Activated CD4-positive, alpha-beta T cell treated with anti-CD3 and anti-CD28 coated beads, Interleukin-2, amount 10 ng/mL, durations not matched to agents 24 days and 14 days (primary cell): ENCODE data around the gene LAIR1. TPM values are rescaled to one million over a fixed set of nuclear protein-coding genes. Genes with fewer than 3 reads are reported as not detected.
"Not testable (repeated sequence)": the region's sequence is repeated elsewhere in the genome, so short reads cannot be mapped to it uniquely, and the experiment has no call there.

Source experiments
- DNase-seq: peaks from one replicate; pipeline ENCODE4 v3.0.0; 2022
- H3K27ac Mint-ChIP-seq: one replicate; pipeline ENCODE4 v1.8.0; 2022; ENCODE audit warnings: mild to moderate bottlenecking, mixed read lengths
- H3K27me3 Mint-ChIP-seq: one replicate; pipeline ENCODE4 v1.8.0; 2022; ENCODE audit warnings: mixed read lengths
- H3K36me3 Mint-ChIP-seq: one replicate; pipeline ENCODE4 v1.8.0; 2022; ENCODE audit warnings: low read depth, mild to moderate bottlenecking, mixed read lengths
- H3K4me1 Mint-ChIP-seq: one replicate; pipeline ENCODE4 v1.8.0; 2021; ENCODE audit warnings: mixed read lengths
- H3K4me3 Mint-ChIP-seq: one replicate; pipeline ENCODE4 v1.8.0; 2022; ENCODE audit warnings: mild to moderate bottlenecking, moderate library complexity, mixed read lengths
- H3K9me3 Mint-ChIP-seq: one replicate; pipeline ENCODE4 v1.8.0; 2021; ENCODE audit warnings: mixed read lengths
- intact Hi-C: fragments of 100-400 bp; cut with micrococcal nuclease; formaldehyde crosslinking; loops from one replicate; pipeline ENCODE4 v1.15.1; 2023
- total RNA-seq: library from RNA; stranded (reverse); gene quantifications from 2 replicates; pipeline ENCODE4 v1.2.3, GENCODE V29; 2022

Gene LAIR1
- total RNA-seq, 1 donor from 2014 or later = 7.7 TPM

DNA sequence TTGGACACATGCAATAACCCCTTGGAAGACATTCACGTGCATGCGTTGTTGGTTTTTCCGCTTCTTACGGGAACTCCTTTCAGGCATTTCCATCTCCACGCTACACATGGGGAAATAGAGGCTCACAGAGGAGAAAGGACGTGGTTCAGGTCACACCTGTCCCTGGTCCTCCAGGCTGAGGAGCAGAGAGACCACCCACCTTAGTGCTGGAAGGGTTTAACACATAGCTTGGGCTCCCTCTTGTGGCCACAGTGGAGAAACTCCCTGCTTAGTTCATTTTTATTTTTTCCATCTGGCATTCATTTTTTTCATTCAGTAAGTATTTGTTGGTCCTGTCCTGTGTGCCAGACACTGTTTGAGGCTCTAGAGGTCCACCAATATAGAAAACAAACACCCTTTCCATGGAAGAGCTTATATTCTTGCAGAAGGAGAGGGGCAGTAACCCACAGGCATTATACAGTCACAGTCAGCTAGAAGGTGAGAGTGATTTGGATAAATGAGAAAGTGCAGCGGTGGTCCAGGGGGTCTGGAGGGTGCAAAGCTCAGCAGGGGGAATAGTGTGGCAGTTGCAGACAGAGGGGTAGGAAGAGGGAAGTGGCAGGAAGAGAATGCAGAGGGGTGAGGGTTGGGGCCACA, 26.3 kb upstream of the LAIR1 start:
- DNase-seq = peak; percentile 89
- Mint-ChIP-seq H3K4me3 (peak overlapping the region; percentile 34), H3K27me3 (peaks cover 11% of the 10 kb centered on the region), H3K36me3 (no peaks in the 10 kb centered on the region), H3K27ac (no peak overlapping the region), H3K9me3 (no peaks in the 10 kb centered on the region), H3K4me1 (peaks cover 28% of the 10 kb centered on the region)
- intact Hi-C loops = loop anchor here (1.0 to 2.0 kb wide), 2 partner anchors 26 to 66 kb away; partner anchors contain the start of gene LAIR1

DNA sequence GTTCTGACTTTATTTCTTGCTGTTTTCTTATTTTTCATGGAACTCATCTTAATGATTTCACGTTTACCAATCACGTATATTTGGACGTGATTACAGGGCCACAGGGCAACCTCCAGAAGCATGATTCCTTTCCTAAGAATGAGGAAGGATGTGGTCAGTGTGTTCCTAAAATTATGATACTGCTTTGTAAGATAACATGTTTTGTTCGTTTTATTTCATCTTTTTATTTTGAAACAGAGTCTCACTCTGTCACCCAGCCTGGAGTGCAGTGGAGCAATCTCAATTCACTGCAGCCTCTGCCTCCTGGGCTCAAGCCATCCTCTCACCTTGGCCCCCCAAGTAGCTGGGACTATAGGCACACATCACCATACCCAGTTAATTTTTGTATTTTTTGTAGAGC, 24.8 kb upstream of the LAIR1 start:
- no peak for DNase-seq
- H3K27ac Mint-ChIP-seq = no peak overlapping the region
- H3K4me3 Mint-ChIP-seq = peak overlapping the region; percentile 87
- no peaks in the 10 kb centered on the region for H3K36me3 Mint-ChIP-seq
- intact Hi-C loops = loop anchor here (5.0 kb wide), 1 partner anchor 37 kb away; no protein-coding TSS in a partner anchor
- H3K4me1 Mint-ChIP-seq = peaks cover 30% of the 10 kb centered on the region
- H3K27me3 Mint-ChIP-seq = peaks cover 22% of the 10 kb centered on the region
- no peaks in the 10 kb centered on the region for H3K9me3 Mint-ChIP-seq

DNA sequence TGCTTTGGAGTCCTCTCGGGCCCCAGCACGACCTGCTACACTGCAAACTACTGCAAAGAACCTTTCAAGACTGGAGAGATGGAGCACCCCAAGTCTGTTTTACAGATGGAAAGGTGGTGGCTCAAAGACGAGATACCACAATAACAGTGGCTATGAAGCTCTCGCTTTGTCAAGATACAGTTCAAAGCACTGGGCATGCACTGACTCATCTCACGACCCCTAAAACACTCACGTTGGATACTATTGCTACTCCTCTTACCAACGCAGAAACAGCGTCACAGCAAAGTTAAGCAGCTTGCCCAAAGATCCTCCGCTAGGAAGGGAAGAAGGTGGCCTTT, 24.0 kb upstream of the LAIR1 start:
- peak overlapping the region; percentile 62 for H3K27ac Mint-ChIP-seq
- DNase-seq = no peak
- H3K36me3 Mint-ChIP-seq = no peaks in the 10 kb centered on the region
- intact Hi-C loops = loop anchor here (1.0 to 5.0 kb wide), 2 partner anchors 10 to 36 kb away; no protein-coding TSS in a partner anchor
- peaks cover 30% of the 10 kb centered on the region for H3K4me1 Mint-ChIP-seq
- H3K4me3 Mint-ChIP-seq = peak overlapping the region; percentile 87
- peaks cover 22% of the 10 kb centered on the region for H3K27me3 Mint-ChIP-seq
- H3K9me3 Mint-ChIP-seq = no peaks in the 10 kb centered on the region

DNA sequence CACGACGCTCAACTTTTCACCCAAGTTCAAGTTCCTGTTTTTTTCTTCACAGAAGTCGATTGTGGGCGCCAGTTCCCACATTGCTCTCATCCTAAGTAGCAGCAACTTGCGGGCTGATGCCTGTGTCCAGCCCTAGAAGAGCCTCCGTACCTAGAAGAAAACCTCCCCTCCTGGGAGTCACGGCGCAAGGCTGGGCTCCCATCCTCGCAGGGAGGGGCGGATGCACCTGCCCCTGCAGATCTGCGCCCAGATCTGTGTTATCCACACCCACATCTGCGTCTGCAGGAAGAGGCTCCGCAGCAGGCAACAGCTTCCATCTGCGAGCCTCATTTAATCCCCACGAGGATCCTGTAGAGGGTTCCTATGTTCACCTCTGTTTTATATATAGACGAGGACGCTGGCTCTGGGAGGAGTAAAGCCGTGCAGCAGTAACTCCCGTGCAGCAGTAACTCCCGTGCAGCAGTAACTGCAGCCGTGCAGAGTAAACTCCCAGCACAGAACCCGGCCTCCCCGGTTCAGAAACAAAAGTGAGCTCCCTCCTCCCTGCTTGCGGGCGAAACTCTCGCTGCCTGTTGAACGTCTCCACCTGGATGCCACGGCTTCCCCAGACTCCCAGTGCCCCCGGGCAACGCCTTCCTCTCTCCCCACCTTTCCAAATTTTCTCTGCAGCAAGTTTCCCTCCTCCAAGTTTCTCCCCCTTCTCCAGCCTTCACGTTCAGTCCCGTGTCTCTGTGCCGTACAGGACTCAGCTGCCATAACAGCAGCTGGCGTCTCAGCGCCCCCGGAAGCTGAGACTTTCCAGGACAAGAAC, 23.5 kb upstream of the LAIR1 start:
- peaks cover 2% of the 10 kb centered on the region for H3K36me3 Mint-ChIP-seq
- H3K4me3 Mint-ChIP-seq = peak overlapping the region; percentile 87
- H3K4me1 Mint-ChIP-seq = peaks cover 33% of the 10 kb centered on the region
- DNase-seq = peak; percentile 85
- peaks cover 24% of the 10 kb centered on the region for H3K27me3 Mint-ChIP-seq
- peaks cover 3% of the 10 kb centered on the region for H3K9me3 Mint-ChIP-seq
- intact Hi-C loops = loop anchor here (1.0 to 5.0 kb wide), 2 partner anchors 10 to 36 kb away; no protein-coding TSS in a partner anchor
- peak overlapping the region; percentile 62 for H3K27ac Mint-ChIP-seq

DNA sequence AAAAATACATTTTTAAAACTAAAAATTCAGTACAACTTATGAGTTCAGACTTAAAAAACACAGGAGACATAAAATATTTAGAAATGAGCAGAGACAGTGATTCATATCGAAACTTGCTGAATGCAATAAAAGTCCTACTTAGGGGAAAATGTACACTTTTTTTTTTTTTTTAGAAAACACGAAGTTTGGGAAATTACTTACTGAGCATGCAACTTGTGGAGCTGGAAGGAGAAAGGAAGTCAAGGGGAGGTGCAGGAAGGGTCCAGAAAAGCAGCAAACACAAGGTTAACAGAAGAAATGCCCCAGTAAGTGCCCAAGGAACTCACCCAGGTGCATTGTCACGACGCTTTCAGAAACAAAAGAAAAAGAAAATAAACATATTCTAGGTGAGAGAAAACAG, 18.6 kb upstream of the LAIR1 start:
- peaks cover 29% of the 10 kb centered on the region for H3K27me3 Mint-ChIP-seq
- peaks cover 12% of the 10 kb centered on the region for H3K9me3 Mint-ChIP-seq
- intact Hi-C loops = no loop called here
- peak overlapping the region; percentile 22 for H3K4me3 Mint-ChIP-seq
- DNase-seq = peak; percentile 54
- peaks cover 32% of the 10 kb centered on the region for H3K4me1 Mint-ChIP-seq
- H3K27ac Mint-ChIP-seq = peak overlapping the region; percentile 51
- H3K36me3 Mint-ChIP-seq = peaks cover 4% of the 10 kb centered on the region

DNA sequence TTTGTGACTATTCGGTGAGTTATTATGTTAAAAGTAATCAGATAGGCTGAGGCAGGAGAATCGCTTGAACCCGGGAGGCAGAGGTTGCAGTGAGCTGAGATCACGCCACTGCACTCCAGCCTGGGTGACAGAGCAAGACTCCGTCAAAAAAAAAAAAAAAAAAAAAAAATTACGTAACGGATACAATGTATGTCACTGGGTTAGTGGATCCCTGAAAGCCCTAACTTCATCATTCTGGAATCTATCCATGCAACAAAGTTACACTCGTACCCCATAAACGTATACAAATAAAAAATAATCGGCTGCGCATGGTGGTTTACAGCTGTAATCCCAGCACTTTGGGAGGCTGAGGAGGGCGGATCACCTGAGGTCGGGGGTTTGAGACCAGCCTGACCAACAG, 17.3 kb upstream of the LAIR1 start:
- H3K27ac Mint-ChIP-seq, DNase-seq, intact Hi-C loops, H3K4me3 Mint-ChIP-seq, H3K36me3 Mint-ChIP-seq: not testable (repeated sequence)
- Mint-ChIP-seq H3K27me3 (peaks cover 24% of the 10 kb centered on the region), H3K9me3 (peaks cover 12% of the 10 kb centered on the region), H3K4me1 (peaks cover 27% of the 10 kb centered on the region)

DNA sequence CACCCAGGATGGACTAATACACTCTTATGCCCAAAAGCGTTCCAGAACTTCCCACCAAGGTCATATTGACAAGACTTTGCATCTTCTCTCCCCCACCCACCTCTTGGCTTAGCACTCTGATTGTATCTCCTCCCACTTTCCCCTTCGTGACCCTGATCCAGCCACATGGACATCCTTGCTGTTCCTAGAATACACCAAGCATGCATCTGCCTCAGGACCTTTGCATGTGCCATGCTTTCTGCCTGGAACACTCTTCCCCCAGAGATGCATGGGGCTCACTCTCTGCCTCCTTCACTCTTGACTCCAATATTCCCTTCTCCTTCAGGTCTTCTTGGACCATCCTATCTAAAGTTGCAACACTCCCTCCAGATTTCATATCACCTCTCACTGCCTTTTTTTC, 16.2 kb upstream of the LAIR1 start:
- Mint-ChIP-seq H3K9me3 (peaks cover 13% of the 10 kb centered on the region), H3K4me1 (peaks cover 34% of the 10 kb centered on the region), H3K4me3 (no peak overlapping the region), H3K36me3 (peaks cover 4% of the 10 kb centered on the region), H3K27ac (no peak overlapping the region), H3K27me3 (peaks cover 26% of the 10 kb centered on the region)
- peak; percentile 53 for DNase-seq
- intact Hi-C loops = no loop called here

DNA sequence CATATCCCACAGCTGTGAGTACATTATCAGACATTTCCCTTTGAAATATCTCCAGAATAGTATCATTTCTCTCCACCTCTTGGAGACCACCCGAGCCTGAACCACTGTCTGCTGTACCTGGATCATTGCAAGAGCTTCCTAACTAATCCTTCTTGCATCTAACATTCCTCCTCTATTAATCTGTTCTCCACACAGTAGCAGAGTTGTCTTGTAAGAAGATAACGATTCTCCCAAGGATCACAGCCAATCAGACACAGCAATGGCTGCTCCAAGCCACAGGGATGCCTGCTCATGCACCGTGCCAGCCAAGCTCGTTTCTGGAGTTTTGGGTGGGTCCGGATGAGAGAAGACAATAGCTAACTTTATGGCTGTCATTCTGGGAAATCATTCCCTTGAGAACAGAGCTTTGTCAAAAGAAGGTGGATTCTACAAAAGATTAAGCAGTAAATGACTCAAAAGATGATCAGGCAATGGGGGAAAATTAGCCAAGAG, 14.5 kb upstream of the LAIR1 start:
- Mint-ChIP-seq H3K4me1 (peaks cover 46% of the 10 kb centered on the region), H3K9me3 (peaks cover 16% of the 10 kb centered on the region), H3K36me3 (peaks cover 5% of the 10 kb centered on the region), H3K4me3 (no peak overlapping the region), H3K27me3 (peaks cover 23% of the 10 kb centered on the region), H3K27ac (no peak overlapping the region)
- peak; percentile 51 for DNase-seq
- intact Hi-C loops = no loop called here

DNA sequence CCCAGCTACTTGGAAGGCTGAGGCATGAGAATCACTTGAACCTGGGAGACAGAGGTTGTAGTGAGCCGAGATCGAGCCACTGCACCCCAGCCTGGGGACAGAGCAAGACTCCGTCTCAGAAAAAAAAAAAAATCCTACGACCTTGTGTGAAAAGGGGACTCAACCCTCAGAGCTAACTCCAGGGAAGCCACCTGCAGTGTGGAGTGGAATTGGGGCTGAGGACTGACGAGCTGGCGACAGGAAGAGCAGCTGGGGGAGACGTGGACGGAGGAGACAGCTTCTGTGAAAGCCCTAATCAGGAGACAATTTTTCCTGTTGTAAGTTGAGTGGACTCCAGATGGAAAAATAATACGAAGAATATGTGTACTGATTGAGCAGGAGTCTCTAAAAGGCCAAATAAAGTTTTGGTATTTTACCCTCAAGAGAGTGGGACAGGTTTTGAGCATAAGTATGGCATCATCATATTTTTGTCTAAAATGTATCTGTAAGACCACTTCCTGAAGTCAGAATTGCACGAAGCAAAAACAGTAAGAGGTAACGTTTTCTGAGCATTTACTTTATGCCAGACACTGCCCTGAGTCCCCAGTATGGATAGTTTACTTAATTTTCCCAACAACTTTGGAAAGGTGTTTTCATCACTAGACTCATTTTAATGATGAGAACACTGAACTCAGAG, 12.0 kb upstream of the LAIR1 start:
- DNase-seq = peak; percentile 56
- H3K4me1 Mint-ChIP-seq = peaks cover 59% of the 10 kb centered on the region
- peaks cover 12% of the 10 kb centered on the region for H3K9me3 Mint-ChIP-seq
- peaks cover 24% of the 10 kb centered on the region for H3K27me3 Mint-ChIP-seq
- H3K27ac Mint-ChIP-seq = no peak overlapping the region
- H3K4me3 Mint-ChIP-seq = peak overlapping the region; percentile 9
- peaks cover 3% of the 10 kb centered on the region for H3K36me3 Mint-ChIP-seq
- intact Hi-C loops = no loop called here

DNA sequence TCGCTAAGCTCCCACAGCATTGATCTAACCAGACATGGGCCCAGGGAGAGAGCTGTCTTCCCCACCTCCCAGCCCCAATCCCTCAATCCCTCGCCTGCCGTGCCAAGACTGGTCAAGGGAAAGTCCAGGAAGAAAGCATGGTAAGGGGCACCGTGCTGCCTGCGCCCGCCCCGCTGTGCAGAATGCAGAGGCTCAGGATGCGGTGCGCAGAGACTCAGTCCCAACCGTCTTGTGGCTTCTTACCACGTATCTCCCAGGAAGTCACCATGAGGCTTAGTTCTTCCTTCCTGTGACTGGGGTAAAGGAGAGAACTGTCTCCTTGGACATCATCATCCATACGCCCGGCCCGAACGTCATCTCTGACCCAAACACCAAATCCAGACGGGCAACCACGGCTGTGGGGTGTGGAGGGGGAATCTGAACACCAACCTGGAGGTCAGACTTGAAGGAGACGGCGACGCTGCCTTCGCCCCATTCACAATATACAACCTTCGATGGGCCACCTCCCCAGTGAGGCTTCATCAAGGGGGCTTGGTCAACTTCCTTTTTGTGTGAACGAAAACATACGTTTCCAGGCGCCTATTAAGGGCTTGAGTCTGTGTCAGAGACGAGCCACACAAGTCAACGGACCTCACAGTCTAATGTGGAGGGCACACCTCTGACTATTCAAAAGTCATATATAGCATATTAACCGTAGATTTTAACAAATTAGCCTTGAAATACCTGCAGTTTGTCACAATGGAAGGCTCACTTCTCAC, 10.6 kb upstream of the LAIR1 start:
- H3K9me3 Mint-ChIP-seq, intact Hi-C loops, H3K36me3 Mint-ChIP-seq: not testable (repeated sequence)
- Mint-ChIP-seq H3K4me3 (peak overlapping the region; percentile 87), H3K4me1 (peaks cover 65% of the 10 kb centered on the region), H3K27me3 (peaks cover 21% of the 10 kb centered on the region), H3K27ac (peak overlapping the region; percentile 83)
- peak; percentile 78 for DNase-seq

DNA sequence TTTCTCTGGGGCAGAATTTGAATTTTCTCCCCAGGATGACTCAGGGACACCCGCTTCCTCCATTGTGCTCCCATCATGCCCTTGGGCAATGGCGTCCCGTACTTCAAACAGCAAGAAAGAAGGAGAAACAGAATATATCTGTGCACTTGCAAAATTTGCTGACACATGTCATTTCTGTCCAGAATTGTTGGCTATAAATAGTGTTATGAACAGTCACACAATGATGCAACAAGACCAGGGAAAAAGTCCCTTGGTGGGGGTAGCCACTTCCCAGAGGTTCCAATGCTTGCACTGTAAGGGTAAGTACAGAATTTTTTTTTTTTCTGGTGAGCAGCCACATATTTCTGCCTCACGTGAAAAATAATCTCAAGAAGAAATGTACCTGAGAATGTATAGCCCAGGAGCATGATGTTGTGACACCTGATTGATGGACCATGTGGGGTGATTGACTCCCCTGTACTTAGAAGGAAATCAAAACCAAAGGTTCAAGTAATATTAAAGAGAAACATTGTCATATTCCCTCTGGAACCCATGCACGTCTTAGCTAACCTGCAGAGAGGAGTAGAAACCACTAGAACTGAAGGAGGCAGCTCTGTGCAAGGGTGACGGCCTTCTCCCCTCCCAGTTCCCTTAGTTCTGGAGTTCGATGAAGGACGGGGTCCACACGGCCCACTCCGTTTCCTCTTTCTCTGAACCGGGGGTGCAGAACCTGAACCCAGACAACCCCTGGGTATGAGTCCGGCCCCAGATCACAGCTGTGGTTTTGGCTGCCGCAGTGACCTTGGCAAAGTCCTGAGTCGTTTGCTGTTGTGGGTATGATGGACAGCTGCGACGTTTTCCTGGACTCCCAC, 9.3 kb upstream of the LAIR1 start:
- Mint-ChIP-seq H3K27ac (no peak overlapping the region), H3K4me1 (peaks cover 71% of the 10 kb centered on the region), H3K9me3 (peaks cover 4% of the 10 kb centered on the region), H3K27me3 (peaks cover 25% of the 10 kb centered on the region), H3K36me3 (peaks cover 2% of the 10 kb centered on the region), H3K4me3 (peak overlapping the region; percentile 34)
- DNase-seq = peak; percentile 58
- intact Hi-C loops = no loop called here

DNA sequence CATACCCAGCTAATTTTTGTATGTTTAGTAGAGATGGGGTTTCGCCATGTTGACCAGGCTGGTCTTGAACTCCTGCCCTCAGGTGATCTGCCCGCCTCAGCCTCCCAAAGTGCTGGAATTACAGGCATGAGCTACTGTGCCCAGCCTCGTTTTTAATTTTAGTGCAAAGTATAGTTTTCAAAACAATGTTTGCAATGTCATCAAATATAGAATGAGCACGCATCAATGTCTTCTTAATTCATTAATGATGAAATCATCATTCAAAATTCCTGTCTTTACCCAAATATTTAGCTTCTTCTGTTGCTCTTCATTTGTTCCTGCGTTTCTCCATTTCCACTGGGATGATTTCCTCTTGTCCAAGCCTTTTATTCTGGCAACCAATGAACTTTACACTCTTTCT, 6.7 kb upstream of the LAIR1 start:
- peak overlapping the region; percentile 28 for H3K4me3 Mint-ChIP-seq
- DNase-seq, H3K9me3 Mint-ChIP-seq, H3K36me3 Mint-ChIP-seq, H3K27ac Mint-ChIP-seq, intact Hi-C loops: not testable (repeated sequence)
- peaks cover 29% of the 10 kb centered on the region for H3K27me3 Mint-ChIP-seq
- peaks cover 61% of the 10 kb centered on the region for H3K4me1 Mint-ChIP-seq

DNA sequence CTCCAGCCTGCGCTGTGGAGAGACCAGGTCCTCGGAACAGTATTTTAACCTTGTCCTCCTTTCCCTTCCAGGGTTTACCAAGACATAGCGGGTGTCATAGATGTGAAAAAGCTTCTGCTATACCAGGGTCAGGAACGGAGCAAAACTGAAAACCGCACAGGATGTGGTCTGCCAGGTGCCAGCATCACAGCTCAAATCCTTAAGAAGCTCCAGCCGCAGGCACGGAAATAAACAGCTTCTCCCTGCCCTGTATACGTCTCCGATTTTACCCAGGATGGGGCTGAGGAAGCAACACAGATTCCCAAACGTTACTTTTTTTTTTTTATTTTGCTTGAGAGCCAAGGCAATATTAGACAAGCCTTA, 5.7 kb upstream of the LAIR1 start:
- intact Hi-C loops, H3K9me3 Mint-ChIP-seq, H3K36me3 Mint-ChIP-seq: not testable (repeated sequence)
- peaks cover 30% of the 10 kb centered on the region for H3K27me3 Mint-ChIP-seq
- DNase-seq = peak; percentile 89
- H3K27ac Mint-ChIP-seq = peak overlapping the region; percentile 9
- H3K4me3 Mint-ChIP-seq = peak overlapping the region; percentile 82
- H3K4me1 Mint-ChIP-seq = peaks cover 55% of the 10 kb centered on the region
